ENCODE data around the gene SLC38A8.

GRCh38 chr16:84038469-84038868, 4.1 kb downstream of the SLC38A8 start:
- TF ChIP-seq CTCF (IDR thresholded peaks at IDR 0.05) (no peak), POLR2A (IDR thresholded peaks at IDR 0.05) (no peak), EP300 (IDR thresholded peaks at IDR 0.05) (no peak), POLR2AphosphoS5 (IDR thresholded peaks at IDR 0.05) (no peak)

Measured in suprapubic skin (tissue), 4 donors.